GM21447 (cell line): ENCODE results near the gene GMEB2.

Experiments used
- ATAC-seq: cut with Tn5 transposase; IDR thresholded peaks from one replicate; pipeline ENCODE4 v1.9.1; 2021; ENCODE audit not compliant: unreplicated experiment

GMEB2 gene

GRCh38 chr20:63590218-63591146, 36.4 kb downstream of the GMEB2 start:
- no peak for ATAC-seq

- no peak for ATAC-seq
These were observed 37.4 kb downstream of the GMEB2 start for GRCh38 chr20:63589261-63590217.

- ATAC-seq, result no peak
These were observed 38.3 kb downstream of the GMEB2 start for GRCh38 chr20:63588641-63589041.

GRCh38 chr20:63587776-63588591, 38.9 kb downstream of the GMEB2 start:
- no peak for ATAC-seq

GRCh38 chr20:63587256-63587655, 39.6 kb downstream of the GMEB2 start:
- ATAC-seq, result no peak

GRCh38 chr20:63586797-63587196, 40.1 kb downstream of the GMEB2 start:
- no peak for ATAC-seq

- no peak for ATAC-seq
These were observed 41.0 kb downstream of the GMEB2 start for GRCh38 chr20:63585616-63586565.

GRCh38 chr20:63582382-63583063, 44.4 kb downstream of the GMEB2 start:
- ATAC-seq, result no peak

- ATAC-seq, result no peak
These were observed 46.0 kb downstream of the GMEB2 start for GRCh38 chr20:63580796-63581461.

GRCh38 chr20:63579017-63579694, 47.7 kb downstream of the GMEB2 start:
- no peak for ATAC-seq

GRCh38 chr20:63578224-63579016, 48.5 kb downstream of the GMEB2 start:
- no peak for ATAC-seq

GRCh38 chr20:63577317-63577894, 49.5 kb downstream of the GMEB2 start:
- no peak for ATAC-seq

- no peak for ATAC-seq
These were observed 50.6 kb downstream of the GMEB2 start for GRCh38 chr20:63576311-63576710.

- no peak for ATAC-seq
These were observed 51.8 kb downstream of the GMEB2 start for GRCh38 chr20:63574829-63575743.

GRCh38 chr20:63574156-63574828, 52.6 kb downstream of the GMEB2 start, which contains the start of gene HELZ2:
Gene HELZ2, minus strand, starts transcription at chr20:63574239. Its CDS starts 1,854 bp downstream, at chr20:63572385.
- ATAC-seq, result peak; percentile 73
